ENCODE data around the gene BEX1. TPM values are rescaled to one million over a fixed set of nuclear protein-coding genes. Genes with fewer than 3 reads are reported as not detected.

BEX1 gene
- total RNA-seq, 1 experiment from 2014 or later = not detected

- RAD21 ChIA-PET (ENCODE audit: low non-redundant PET in 1 of 2, low total read pairs in 2 of 2, uncharacterized antibody in 2 of 2, unreplicated experiment in 2 of 2) = no interaction called here
- H3K9me2 ChIP-seq (ENCODE audit: insufficient read depth) = no peaks in the 10 kb centered on the region
- no peaks in the 10 kb centered on the region for H4K20me1 ChIP-seq (ENCODE audit: insufficient read depth)
- TF ChIP-seq YY1 (IDR thresholded peaks at IDR 0.05; ENCODE audit: extremely low read depth, insufficient replicate concordance, low read depth, low read length) = no peak
- no peak for TF ChIP-seq CEBPB (IDR thresholded peaks at IDR 0.05; ENCODE audit: low read depth)
- no peak within 1 kb of the TSS for H2AFZ ChIP-seq (ENCODE audit: low read depth, low read length, poor library complexity, severe bottlenecking)
- BruUV-seq (replicated peaks) = no TSS peak
- no peak within 1 kb of the TSS for H3K4me3 ChIP-seq (replicated peaks in 1 of 2; ENCODE audit: low read depth in 1 of 2, low read length in 2 of 2)
- no peaks in the 10 kb centered on the region for H3K79me2 ChIP-seq (ENCODE audit: insufficient read depth, low read length)
- no peak within 1 kb of the TSS for H3K9ac ChIP-seq (ENCODE audit: low read length)
- no peaks in the 10 kb centered on the region for H3K36me3 ChIP-seq (ENCODE audit: control insufficient read depth in 1 of 2, insufficient read depth in 2 of 2, low read length in 2 of 2)
- ATAC-seq (no peak), DNase-seq (ENCODE audit: low read depth, low spot score) (no peak)
- no peaks in the 10 kb centered on the region for H3K4me1 ChIP-seq (ENCODE audit: control insufficient read depth in 1 of 2, insufficient read depth in 2 of 2, low read length in 2 of 2)
- POLR2A ChIA-PET = no interaction called here
- CTCF ChIA-PET = no interaction called here
- intact Hi-C loops (cut with micrococcal nuclease) = no loop called here
- no peaks in the 10 kb centered on the region for H3K9me3 ChIP-seq (ENCODE audit: control insufficient read depth in 1 of 2, insufficient read depth in 1 of 2, low read depth in 1 of 2, low read length in 2 of 2)
- H3K27me3 ChIP-seq (ENCODE audit: insufficient read depth, low read length) = no peaks in the 10 kb centered on the region
- H3K4me2 ChIP-seq (ENCODE audit: low read length) = no peak within 1 kb of the TSS
- no peak within 1 kb of the TSS for H3K27ac ChIP-seq (ENCODE audit: low read depth, low read length)
Measured at GRCh38 chrX:103092942-103093341, 29.0 kb upstream of the BEX1 start, which contains the start of gene NXF3. Gene NXF3, minus strand, starts transcription at chrX:103093143. Its CDS starts 120 bp downstream, at chrX:103093023.

- H3K27me3 ChIP-seq (ENCODE audit: insufficient read depth, low read length) = no peaks in the 10 kb centered on the region
- no peaks in the 10 kb centered on the region for H3K36me3 ChIP-seq (ENCODE audit: control insufficient read depth in 1 of 2, insufficient read depth in 2 of 2, low read length in 2 of 2)
- no peak for ATAC-seq
- no peaks in the 10 kb centered on the region for H3K4me1 ChIP-seq (ENCODE audit: control insufficient read depth in 1 of 2, insufficient read depth in 2 of 2, low read length in 2 of 2)
- no peaks in the 10 kb centered on the region for H3K9me2 ChIP-seq (ENCODE audit: insufficient read depth)
- ChIA-PET CTCF (no interaction called here), RAD21 (ENCODE audit: low non-redundant PET in 1 of 2, low total read pairs in 2 of 2, uncharacterized antibody in 2 of 2, unreplicated experiment in 2 of 2) (no interaction called here), POLR2A (no interaction called here)
- no peaks in the 10 kb centered on the region for H3K9me3 ChIP-seq (ENCODE audit: control insufficient read depth in 1 of 2, insufficient read depth in 1 of 2, low read depth in 1 of 2, low read length in 2 of 2)
- H3K4me2 ChIP-seq (ENCODE audit: low read length) = no peak overlapping the region
- H4K20me1 ChIP-seq (ENCODE audit: insufficient read depth) = no peaks in the 10 kb centered on the region
- intact Hi-C loops (cut with micrococcal nuclease) = no loop called here
- no peak overlapping the region for H3K9ac ChIP-seq (ENCODE audit: low read length)
- no TSS peak for BruUV-seq (replicated peaks)
- no peak for TF ChIP-seq EZH2 (IDR thresholded peaks at IDR 0.05)
- no peak for TF ChIP-seq RAD21 (IDR thresholded peaks at IDR 0.05; ENCODE audit: low read depth)
- TF ChIP-seq ZBTB33 (IDR thresholded peaks at IDR 0.05; ENCODE audit: extremely low read depth, insufficient replicate concordance, low read length) = no peak
- no peak overlapping the region for H3K4me3 ChIP-seq (replicated peaks in 1 of 2; ENCODE audit: low read depth in 1 of 2, low read length in 2 of 2)
- no peak overlapping the region for H3K27ac ChIP-seq (ENCODE audit: low read depth, low read length)
- no peak overlapping the region for H2AFZ ChIP-seq (ENCODE audit: low read depth, low read length, poor library complexity, severe bottlenecking)
- no peaks in the 10 kb centered on the region for H3K79me2 ChIP-seq (ENCODE audit: insufficient read depth, low read length)
- DNase-seq (ENCODE audit: low read depth, low spot score) = no peak
Measured at GRCh38 chrX:103081051-103081450, 17.1 kb upstream of the BEX1 start.

All from HCT116 (cell line).